Sigmoid colon (tissue), 4 donors: ENCODE results near the gene UNC119B.

Source experiments
- CTCF ChIP-seq, 4 experiments: fragments of 450-650 bp in 3 of 4; fragments of 200-600 bp in 1 of 4; IDR thresholded peaks; one replicate each; pipeline ENCODE4 v1.5.1; 2016 to 2019; ENCODE audit warnings: antibody characterized with exemption in 4 of 4, mild to moderate bottlenecking in 3 of 4, moderate library complexity in 2 of 4
- EP300 ChIP-seq, 4 donors: sonication (generic); formaldehyde crosslinking; IDR thresholded peaks; one replicate each; pipeline ENCODE4 v1.6.1; 2017; ENCODE audit warnings: antibody characterized with exemption in 4 of 4
- POLR2A ChIP-seq, 2 donors: fragments of 450-650 bp; IDR thresholded peaks; one replicate each; pipeline ENCODE4 v1.6.1; 2016; ENCODE audit warnings: antibody characterized with exemption in 2 of 2, mild to moderate bottlenecking in 2 of 2, moderate library complexity in 2 of 2
- POLR2AphosphoS5 ChIP-seq, 4 donors: sonication (generic); formaldehyde crosslinking; IDR thresholded peaks; one replicate each; pipeline ENCODE4 v1.6.1; 2017; ENCODE audit warnings: antibody characterized with exemption in 4 of 4

- TF ChIP-seq CTCF (IDR thresholded peaks at IDR 0.05) (no peak), POLR2A (IDR thresholded peaks at IDR 0.05) (no peak), POLR2AphosphoS5 (IDR thresholded peaks at IDR 0.05) (no peak), EP300 (IDR thresholded peaks at IDR 0.05) (no peak)
Measured at GRCh38 chr12:120706029-120706428, 4.2 kb upstream of the UNC119B start.
